Measurements from ENCODE around the gene LPIN2.
"Not testable (repeated sequence)": the region's sequence is repeated elsewhere in the genome, so short reads cannot be mapped to it uniquely, and the experiment has no call there.

Gene LPIN2

GRCh38 chr18:3013024-3013804 is at the start of gene LPIN2:
Gene LPIN2, minus strand, starts transcription at chr18:3013144. Its CDS starts 52,304 bp downstream, at chr18:2960840.
- peak; percentile 90 to 94 for DNase-seq

GRCh38 chr18:3061581-3062312 is 48.8 kb upstream of the LPIN2 start:
- peak; percentile 28 to 31 for DNase-seq

GRCh38 chr18:3060667-3061580 is 48.0 kb upstream of the LPIN2 start:
- peak; percentile 73 to 84 for DNase-seq

GRCh38 chr18:3059272-3059671 is 46.3 kb upstream of the LPIN2 start:
- no peak for DNase-seq

- DNase-seq: no peak
Observed at GRCh38 chr18:3058328-3059191, 45.6 kb upstream of the LPIN2 start.

GRCh38 chr18:3057526-3057925 is 44.6 kb upstream of the LPIN2 start:
- no peak for DNase-seq

- no peak for DNase-seq
Observed at GRCh38 chr18:3056311-3056710, 43.4 kb upstream of the LPIN2 start.

- DNase-seq: no peak
Observed at GRCh38 chr18:3055816-3056215, 42.9 kb upstream of the LPIN2 start.

- DNase-seq: no peak
Observed at GRCh38 chr18:3055186-3055728, 42.3 kb upstream of the LPIN2 start.

GRCh38 chr18:3054780-3055179 is 41.8 kb upstream of the LPIN2 start:
- no peak for DNase-seq

- no peak for DNase-seq
Observed at GRCh38 chr18:3054214-3054613, 41.3 kb upstream of the LPIN2 start.

GRCh38 chr18:3053081-3053480 is 40.1 kb upstream of the LPIN2 start:
- no peak for DNase-seq

GRCh38 chr18:3052411-3052758 is 39.4 kb upstream of the LPIN2 start:
- no peak for DNase-seq

GRCh38 chr18:3051718-3052410 is 38.9 kb upstream of the LPIN2 start:
- DNase-seq: no peak

- DNase-seq: not testable (repeated sequence)
Observed at GRCh38 chr18:3049897-3050454, 37.0 kb upstream of the LPIN2 start.

- no peak for DNase-seq
Observed at GRCh38 chr18:3048820-3049349, 35.9 kb upstream of the LPIN2 start.

GRCh38 chr18:3048121-3048520 is 35.2 kb upstream of the LPIN2 start:
- peak; percentile 31 to 67 for DNase-seq

- DNase-seq: no peak
Observed at GRCh38 chr18:3046216-3046808, 33.4 kb upstream of the LPIN2 start.

- peak; percentile 24 to 55 for DNase-seq
Observed at GRCh38 chr18:3044931-3045698, 32.2 kb upstream of the LPIN2 start.
